KOPT-K1 (cell line): Measurements from ENCODE around the gene TBC1D8B.

ENCODE experiments used
- H3K27ac ChIP-seq: fragments of 200-600 bp; sonication (generic); 2 replicates; pipeline ENCODE4 v1.5.1; 2016; ENCODE audit warnings: antibody characterized with exemption, mild to moderate bottlenecking, low read depth, low read length; ENCODE audit not compliant: poor library complexity, severe bottlenecking
- H3K36me3 ChIP-seq: fragments of 200-600 bp; sonication (generic); 2 replicates; pipeline ENCODE4 v1.5.1; 2017; ENCODE audit warnings: antibody characterized with exemption, mild to moderate bottlenecking, low read length, moderate library complexity; ENCODE audit not compliant: insufficient read depth
- H3K9me3 ChIP-seq: fragments of 200-600 bp; sonication (generic); 2 replicates; pipeline ENCODE4 v1.5.1; 2017; ENCODE audit warnings: antibody characterized with exemption, low read length, mild to moderate bottlenecking; ENCODE audit not compliant: insufficient read depth, poor library complexity, severe bottlenecking

The TBC1D8B gene

GRCh38 chrX:106906361-106906760, 103.9 kb downstream of the TBC1D8B start:
- no peak overlapping the region for H3K27ac ChIP-seq

GRCh38 chrX:106912864-106913263, 110.4 kb downstream of the TBC1D8B start:
- Histone ChIP-seq H3K36me3 (no peaks in the 10 kb centered on the region), H3K9me3 (no peaks in the 10 kb centered on the region), H3K27ac (no peak overlapping the region)

More at GRCh38 chrX:106906361-106906760, 103.9 kb downstream of the TBC1D8B start:
- no peaks in the 10 kb centered on the region for H3K9me3 ChIP-seq
- H3K36me3 ChIP-seq = no peaks in the 10 kb centered on the region

- Histone ChIP-seq H3K9me3 (no peaks in the 10 kb centered on the region), H3K27ac (no peak overlapping the region), H3K36me3 (no peaks in the 10 kb centered on the region)
These were observed 115.5 kb downstream of the TBC1D8B start for GRCh38 chrX:106917830-106918500.

GRCh38 chrX:106919932-106920452, 117.5 kb downstream of the TBC1D8B start, which contains the start of gene CLDN2:
Gene CLDN2 (plus strand): TSS chrX:106920402. CDS start chrX:106928229, 7,827 bp downstream.
- H3K9me3 ChIP-seq = no peaks in the 10 kb centered on the region
- H3K36me3 ChIP-seq = no peaks in the 10 kb centered on the region
- no peak within 1 kb of the TSS for H3K27ac ChIP-seq

- H3K9me3 ChIP-seq = no peaks in the 10 kb centered on the region
- no peak overlapping the region for H3K27ac ChIP-seq
- H3K36me3 ChIP-seq = no peaks in the 10 kb centered on the region
These were observed 119.2 kb downstream of the TBC1D8B start for GRCh38 chrX:106921637-106922036.
